Measurements from ENCODE around the gene SYVN1. TPM values are rescaled to one million over a fixed set of nuclear protein-coding genes. Genes with fewer than 3 reads are reported as not detected.

Gene SYVN1
- total and polyA plus RNA-seq, 10 of the 15 experiments (the other 5 are each of a cell fraction or from before 2014, with no cell fraction given), result 0.79 to 63.6 (median 20.1) TPM

DNA sequence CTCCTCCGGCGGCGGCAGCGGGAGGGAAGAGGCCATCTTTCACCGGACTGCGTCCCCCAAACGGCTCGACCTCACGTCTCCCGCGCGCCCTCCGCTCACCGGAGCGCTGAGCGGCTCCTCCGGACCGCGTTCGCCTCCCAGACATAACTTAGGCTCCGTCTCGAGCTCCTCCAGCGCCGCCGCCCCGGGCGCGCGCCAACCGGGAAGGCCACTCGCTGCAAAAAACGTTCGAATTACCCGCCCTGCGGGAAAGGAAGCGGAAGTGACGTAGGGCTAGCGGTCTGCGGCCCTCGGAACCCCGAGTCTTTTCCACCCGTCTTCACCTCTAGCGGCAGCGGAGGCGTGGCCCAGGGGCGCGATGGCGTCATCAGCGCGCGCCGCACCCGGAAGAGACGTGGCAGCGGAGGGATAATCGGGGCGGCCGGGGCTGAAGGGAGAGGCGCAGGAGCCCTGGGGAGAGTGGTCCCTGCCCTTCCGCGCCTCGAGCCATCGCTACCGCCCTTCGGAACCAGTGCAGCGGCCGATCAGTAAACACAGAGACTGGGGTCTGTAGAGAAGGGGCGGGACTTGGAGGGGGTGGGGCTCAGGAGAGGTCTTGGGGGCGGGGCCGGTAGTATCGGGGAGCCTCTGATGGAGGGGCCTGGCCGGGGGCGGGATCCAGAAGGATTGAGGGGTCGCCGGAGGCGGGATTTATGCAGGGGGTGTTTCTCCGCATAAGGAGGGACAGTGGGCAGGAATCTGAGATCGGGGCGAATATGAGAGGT, 50.3 kb downstream of the SYVN1 start, which contains the start of the genes CDCA5 and ZFPL1 (continued):
- TF ChIP-seq RBBP5 (conservative IDR thresholded peaks at IDR 0.05) (no peak), SIN3A (IDR thresholded peaks at IDR 0.05; ENCODE audit: low read depth, low read length) (peak; percentile 99), SMAD5 (IDR thresholded peaks at IDR 0.05; ENCODE audit: low read depth) (peak; percentile 84; the same call in 1 of the 2 replicates), BMI1 (IDR thresholded peaks at IDR 0.05; ENCODE audit: borderline replicate concordance) (no peak), RELA (IDR thresholded peaks at IDR 0.05; ENCODE audit: borderline replicate concordance, partially characterized antibody) (peak; percentile 49), TCF7 (IDR thresholded peaks at IDR 0.05; ENCODE audit: borderline replicate concordance) (no peak), SMARCA5 (IDR thresholded peaks at IDR 0.05) (no peak; the same call in 1 of the 2 replicates), MYB (IDR thresholded peaks at IDR 0.05; ENCODE audit: borderline replicate concordance, low read depth, low read length) (0 out of 2 replicates have a peak, but pooled peaks have one; percentile 32), EED (IDR thresholded peaks at IDR 0.05; ENCODE audit: low read depth) (peak; percentile 19; the same call in 1 of the 2 replicates), PAX5 (IDR thresholded peaks at IDR 0.05; ENCODE audit: borderline replicate concordance, low read depth, low read length) (peak; percentile 34; the same call in 1 of the 2 replicates), BHLHE40 (IDR thresholded peaks at IDR 0.05; ENCODE audit: borderline replicate concordance in 1 of 2, low read depth in 2 of 2, low read length in 1 of 2) (peak; percentile 29 to 65; a peak in 3 of 4 replicates), MEF2A (IDR thresholded peaks at IDR 0.05; ENCODE audit: insufficient read depth, low read depth, low read length) (0 out of 2 replicates have a peak, but pooled peaks have one; percentile 31), SPI1 (IDR thresholded peaks at IDR 0.05; ENCODE audit: borderline replicate concordance, insufficient read depth, low read depth, low read length) (peak; percentile 46; the same call in 1 of the 2 replicates), RFX5 (IDR thresholded peaks at IDR 0.05; ENCODE audit: low read depth, low read length) (peak; percentile 57; the same call in 1 of the 2 replicates), ESRRA (IDR thresholded peaks at IDR 0.05; ENCODE audit: low read length) (peak; percentile 80), NRF1 (conservative IDR thresholded peaks at IDR 0.05; ENCODE audit: low read depth, low read length) (no peak), WRNIP1 (IDR thresholded peaks at IDR 0.05; ENCODE audit: borderline replicate concordance, low read depth, low read length) (no peak), BCL11A (IDR thresholded peaks at IDR 0.05; ENCODE audit: low read depth, low read length) (no peak), NFYB (IDR thresholded peaks at IDR 0.05; ENCODE audit: insufficient read depth, low read depth, low read length) (peak; percentile 28; the same call in 1 of the 2 replicates), ATF7 (IDR thresholded peaks at IDR 0.05; ENCODE audit: low read depth) (peak; percentile 84)
- TF ChIP-seq, protein P1, sequence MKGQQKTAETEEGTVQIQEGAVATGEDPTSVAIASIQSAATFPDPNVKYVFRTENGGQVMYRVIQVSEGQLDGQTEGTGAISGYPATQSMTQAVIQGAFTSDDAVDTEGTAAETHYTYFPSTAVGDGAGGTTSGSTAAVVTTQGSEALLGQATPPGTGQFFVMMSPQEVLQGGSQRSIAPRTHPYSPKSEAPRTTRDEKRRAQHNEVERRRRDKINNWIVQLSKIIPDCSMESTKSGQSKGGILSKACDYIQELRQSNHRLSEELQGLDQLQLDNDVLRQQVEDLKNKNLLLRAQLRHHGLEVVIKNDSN (IDR thresholded peaks at IDR 0.05; ENCODE audit: borderline replicate concordance, extremely low read length, insufficient read depth, low read depth, low read length), result no peak
- TF ChIP-seq, protein P2, sequence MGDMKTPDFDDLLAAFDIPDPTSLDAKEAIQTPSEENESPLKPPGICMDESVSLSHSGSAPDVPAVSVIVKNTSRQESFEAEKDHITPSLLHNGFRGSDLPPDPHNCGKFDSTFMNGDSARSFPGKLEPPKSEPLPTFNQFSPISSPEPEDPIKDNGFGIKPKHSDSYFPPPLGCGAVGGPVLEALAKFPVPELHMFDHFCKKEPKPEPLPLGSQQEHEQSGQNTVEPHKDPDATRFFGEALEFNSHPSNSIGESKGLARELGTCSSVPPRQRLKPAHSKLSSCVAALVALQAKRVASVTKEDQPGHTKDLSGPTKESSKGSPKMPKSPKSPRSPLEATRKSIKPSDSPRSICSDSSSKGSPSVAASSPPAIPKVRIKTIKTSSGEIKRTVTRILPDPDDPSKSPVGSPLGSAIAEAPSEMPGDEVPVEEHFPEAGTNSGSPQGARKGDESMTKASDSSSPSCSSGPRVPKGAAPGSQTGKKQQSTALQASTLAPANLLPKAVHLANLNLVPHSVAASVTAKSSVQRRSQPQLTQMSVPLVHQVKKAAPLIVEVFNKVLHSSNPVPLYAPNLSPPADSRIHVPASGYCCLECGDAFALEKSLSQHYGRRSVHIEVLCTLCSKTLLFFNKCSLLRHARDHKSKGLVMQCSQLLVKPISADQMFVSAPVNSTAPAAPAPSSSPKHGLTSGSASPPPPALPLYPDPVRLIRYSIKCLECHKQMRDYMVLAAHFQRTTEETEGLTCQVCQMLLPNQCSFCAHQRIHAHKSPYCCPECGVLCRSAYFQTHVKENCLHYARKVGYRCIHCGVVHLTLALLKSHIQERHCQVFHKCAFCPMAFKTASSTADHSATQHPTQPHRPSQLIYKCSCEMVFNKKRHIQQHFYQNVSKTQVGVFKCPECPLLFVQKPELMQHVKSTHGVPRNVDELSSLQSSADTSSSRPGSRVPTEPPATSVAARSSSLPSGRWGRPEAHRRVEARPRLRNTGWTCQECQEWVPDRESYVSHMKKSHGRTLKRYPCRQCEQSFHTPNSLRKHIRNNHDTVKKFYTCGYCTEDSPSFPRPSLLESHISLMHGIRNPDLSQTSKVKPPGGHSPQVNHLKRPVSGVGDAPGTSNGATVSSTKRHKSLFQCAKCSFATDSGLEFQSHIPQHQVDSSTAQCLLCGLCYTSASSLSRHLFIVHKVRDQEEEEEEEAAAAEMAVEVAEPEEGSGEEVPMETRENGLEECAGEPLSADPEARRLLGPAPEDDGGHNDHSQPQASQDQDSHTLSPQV (IDR thresholded peaks at IDR 0.05), result no peak
- TF ChIP-seq, protein P3, sequence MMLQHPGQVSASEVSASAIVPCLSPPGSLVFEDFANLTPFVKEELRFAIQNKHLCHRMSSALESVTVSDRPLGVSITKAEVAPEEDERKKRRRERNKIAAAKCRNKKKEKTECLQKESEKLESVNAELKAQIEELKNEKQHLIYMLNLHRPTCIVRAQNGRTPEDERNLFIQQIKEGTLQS (IDR thresholded peaks at IDR 0.05; ENCODE audit: borderline replicate concordance, extremely low read depth, low read depth, low read length), result peak; percentile 87; the same call in 1 of the 2 replicates
